GM19023 (cell line): ENCODE data around the gene REM1.
A peak's percentile ranks its signal among the peaks of the same experiment; 100 is the strongest.
"Not testable (repeated sequence)": the region's sequence is repeated elsewhere in the genome, so short reads cannot be mapped to it uniquely, and the experiment has no call there.

Experiments used
- ATAC-seq: cut with Tn5 transposase; IDR thresholded peaks from one replicate; pipeline ENCODE4 v1.9.1; 2021; ENCODE audit warnings: mild to moderate bottlenecking, moderate library complexity; ENCODE audit not compliant: unreplicated experiment

The REM1 gene

GRCh38 chr20:31484001-31484400, 8.9 kb downstream of the REM1 start:
- ATAC-seq, result no peak

DNA sequence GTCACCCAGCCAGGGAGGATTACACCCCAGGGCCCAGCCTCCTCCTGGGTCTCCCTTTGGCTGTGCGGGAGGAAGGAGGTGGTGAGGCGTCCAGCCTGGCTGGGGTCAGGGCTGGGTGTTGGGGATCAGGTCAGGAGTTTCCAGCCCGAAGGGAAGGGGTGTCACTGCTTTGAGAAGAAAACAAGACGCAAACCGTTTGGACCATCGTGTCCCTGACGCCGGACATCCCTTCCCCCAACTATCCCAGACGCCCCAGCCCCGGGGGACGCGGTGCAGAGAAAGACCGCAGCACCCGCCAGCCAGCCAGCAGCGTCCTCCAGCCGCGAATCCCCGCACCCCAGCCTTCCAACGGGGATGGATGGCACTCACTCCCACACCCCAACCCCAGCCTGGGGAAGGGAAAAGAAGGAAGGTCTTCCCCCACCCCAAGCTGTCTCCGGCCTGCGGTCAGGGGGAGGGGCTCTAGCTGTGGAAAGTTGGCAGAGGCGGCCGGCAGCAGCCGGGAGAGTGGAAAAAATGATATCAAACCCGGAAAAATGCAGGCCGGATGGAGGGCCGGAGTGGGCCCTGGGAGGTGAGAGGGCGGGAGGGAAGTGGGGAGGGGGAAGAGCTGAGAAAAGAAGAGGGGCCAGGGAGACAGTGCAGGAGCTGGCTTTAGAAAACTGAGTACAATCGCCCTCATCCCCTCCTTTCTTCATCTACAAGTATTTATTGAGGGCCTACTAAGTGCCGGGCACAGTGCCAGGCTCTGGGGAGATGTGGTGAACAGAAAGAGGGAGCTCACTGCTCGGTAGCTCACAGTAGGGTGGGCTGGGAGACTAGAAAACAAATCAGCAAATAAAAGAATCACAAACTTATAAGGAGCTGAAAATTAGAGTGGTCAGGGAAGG, 10.6 kb downstream of the REM1 start:
- ATAC-seq, result no peak

GRCh38 chr20:31488115-31488514, 13.0 kb downstream of the REM1 start:
- no peak for ATAC-seq

DNA sequence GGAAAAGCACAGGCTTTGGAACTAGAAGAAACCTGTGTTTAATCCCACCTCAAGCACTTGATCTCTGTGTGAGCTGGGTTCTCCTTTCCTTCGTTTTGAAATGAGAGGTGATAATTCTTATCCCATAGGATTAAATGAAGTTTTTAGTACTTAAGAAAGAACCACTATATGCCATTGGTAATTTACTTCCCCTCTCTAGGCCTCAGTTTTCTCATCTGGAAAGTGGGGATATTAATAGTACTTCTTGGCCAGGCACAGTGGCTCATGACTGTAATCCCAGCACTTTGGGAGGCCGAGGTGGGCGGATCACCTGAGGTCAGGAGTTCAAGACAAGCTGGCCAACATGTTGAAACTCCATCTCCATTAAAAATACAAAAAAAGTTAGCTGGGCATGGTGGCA, 14.1 kb downstream of the REM1 start:
- no peak for ATAC-seq

GRCh38 chr20:31490752-31491151, 15.7 kb downstream of the REM1 start:
- no peak for ATAC-seq

- ATAC-seq, result no peak
Observed at GRCh38 chr20:31494131-31494530, 19.0 kb downstream of the REM1 start.

GRCh38 chr20:31496761-31497295, 21.7 kb downstream of the REM1 start:
- ATAC-seq, result no peak

- no peak for ATAC-seq
Observed at GRCh38 chr20:31497838-31498540, 22.9 kb downstream of the REM1 start.

GRCh38 chr20:31500527-31500926, 25.4 kb downstream of the REM1 start:
- ATAC-seq, result no peak

DNA sequence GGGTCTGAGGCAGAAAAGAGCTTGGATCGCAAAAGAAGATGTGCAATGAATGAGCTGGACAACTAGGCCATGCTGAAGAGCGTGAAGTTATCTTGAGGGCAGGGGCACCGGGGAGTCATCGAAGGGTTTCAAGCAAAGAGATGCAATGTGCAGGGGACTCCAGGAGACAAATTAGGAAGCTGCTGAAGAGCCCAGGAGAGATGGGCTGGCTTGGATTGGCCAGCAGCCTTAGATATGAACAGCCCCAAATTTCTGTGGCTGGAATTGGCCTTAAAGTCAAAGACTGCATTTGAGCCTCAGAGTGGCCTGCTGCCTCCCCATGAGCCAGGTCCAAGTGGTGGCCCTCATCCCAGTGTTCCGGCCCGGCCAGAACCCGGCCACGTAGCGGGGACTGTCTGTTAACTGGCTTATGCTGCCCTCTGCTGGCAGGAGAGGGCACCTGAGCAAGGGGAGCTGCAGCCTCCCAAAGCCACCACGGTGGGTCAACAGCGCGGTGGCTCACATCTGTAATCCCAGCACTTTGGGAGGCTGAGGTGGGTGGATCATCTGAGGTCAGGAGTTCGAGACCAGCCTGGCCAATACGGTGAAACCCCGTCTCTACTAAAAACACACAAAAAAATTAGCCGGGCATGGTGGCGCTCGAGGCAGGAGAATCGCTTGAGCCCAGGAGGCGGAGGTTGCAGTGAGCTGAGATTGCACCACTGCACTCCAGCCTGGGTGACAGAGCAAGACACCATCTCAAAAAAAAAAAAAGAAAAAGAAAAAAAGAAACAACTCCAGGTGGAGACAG, 28.0 kb downstream of the REM1 start:
- ATAC-seq, result peak; percentile 97

DNA sequence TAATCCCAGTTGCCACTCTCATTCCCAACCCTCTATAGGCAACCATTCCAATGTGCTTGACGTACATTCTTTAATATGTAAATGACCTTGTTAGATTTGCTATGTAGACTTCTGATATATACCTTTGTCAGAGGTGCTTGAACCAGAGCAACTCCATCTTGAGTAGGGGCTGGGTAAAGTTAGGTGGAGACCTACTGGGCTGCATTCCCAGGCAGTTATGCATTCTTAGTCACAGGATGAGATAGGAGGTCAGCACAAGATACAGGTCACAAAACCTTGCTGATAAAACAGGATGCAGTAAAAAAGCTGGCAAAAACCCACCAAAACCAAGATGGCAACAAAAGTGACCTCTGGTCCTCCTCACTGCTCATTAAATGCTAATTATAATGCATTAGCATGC, 30.8 kb downstream of the REM1 start:
- ATAC-seq, result no peak

DNA sequence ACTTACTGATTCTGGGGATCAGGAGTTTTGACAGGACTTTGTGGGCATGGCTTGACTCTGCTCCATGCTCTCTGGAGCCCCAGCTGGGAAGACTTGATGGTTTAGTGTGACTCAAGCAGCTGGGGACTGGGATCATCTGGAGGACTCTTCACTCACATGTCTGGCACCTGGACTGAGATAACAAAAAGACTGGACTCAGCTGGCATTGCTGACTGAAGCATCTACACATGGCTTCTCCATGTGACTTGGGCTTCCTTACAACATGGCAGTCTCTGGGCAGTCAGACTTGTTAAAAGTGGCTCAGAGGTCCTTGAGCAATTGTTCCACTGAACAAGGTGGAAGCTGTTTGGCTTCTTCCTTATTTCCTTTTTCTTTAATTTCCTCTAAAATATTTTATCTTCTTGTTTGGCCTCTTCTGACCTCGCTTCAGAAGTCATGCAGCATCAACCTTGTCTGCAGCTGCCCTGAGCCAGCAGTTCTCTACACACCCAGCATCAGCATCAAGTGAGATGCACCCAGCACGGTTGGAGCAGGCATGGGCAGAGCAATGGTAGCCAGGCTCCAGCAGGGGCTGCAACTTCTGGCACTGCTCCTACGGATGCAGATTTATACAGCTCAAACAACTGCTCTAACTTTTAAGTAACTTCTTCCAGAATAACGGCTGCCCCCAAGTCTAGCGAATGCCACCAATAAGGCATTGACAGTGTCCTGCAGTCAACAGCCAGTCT, 33.6 kb downstream of the REM1 start:
- ATAC-seq, result no peak

- ATAC-seq, result peak; percentile 83
Observed at GRCh38 chr20:31514154-31515071, 39.3 kb downstream of the REM1 start, which contains the start of gene HM13. TSS of gene HM13 (plus strand) at chr20:31514442. CDS start at chr20:31514552, 110 bp downstream.

DNA sequence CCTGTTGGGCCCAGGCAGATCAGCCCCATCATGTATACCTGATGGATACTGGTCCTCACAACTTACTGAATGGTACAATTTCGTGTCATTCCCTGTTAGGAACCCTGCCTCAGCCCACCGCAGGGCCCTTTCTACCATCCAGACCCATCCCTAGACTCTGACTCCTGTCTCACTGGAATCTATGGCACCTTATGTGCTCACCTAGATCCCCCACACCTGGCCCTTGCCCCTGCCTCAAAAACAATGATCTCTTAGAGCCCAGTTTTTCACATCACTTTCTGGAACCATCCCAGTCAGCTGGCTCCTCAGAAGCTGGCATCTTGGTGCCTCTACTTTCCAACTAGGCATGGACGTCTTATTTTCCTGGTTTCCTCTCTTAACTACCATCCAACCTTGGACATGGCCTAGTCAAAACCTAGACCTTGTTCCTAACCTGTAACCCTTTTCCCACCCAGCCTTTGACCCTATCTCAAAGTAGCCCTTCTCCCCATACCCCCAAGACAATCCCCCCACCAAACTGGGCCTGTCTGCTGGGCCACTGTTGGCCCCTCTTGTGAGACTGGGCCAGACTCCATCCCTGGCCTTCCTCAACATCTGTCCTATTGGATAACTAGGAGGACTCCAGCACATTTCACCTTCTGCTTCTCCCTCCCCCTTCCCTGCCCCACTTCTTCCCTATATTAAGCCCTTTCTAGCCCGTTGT, 40.1 kb downstream of the REM1 start:
- ATAC-seq, result no peak

DNA sequence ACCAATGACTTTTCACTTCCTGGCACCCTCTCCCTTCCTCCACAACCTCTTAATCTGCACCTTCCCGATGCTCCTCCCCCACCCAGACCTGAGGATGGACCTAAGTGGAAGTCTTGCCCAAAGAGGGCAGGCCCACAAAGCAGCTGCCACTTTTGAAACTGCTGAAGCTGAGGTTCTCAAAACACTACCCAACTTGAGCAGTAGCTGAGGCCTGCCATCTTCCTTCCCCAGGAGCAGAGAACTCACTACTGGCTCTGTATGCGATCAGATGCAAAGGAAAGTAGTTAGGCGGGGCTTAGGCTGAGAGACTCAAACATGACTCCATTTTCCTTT, 40.7 kb downstream of the REM1 start:
- no peak for ATAC-seq

DNA sequence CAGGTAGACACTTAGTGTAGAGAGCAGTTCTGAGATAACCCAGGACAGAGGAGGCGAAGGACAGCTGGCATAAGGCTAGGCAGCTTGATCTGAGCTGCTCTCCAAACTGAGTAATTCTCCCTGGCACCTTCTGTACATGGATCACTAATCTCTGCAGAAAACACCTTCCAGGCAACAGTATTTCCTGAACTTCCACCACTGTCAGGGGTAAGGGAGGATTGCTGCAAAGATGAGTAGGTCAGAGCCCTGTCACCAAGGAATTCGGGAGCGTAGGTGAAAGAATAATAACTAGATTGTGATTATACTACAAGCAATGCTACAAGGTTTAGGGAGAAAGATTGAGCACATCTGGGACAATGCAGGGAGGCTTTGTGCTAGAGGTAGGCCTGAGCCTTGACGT, 41.1 kb downstream of the REM1 start:
- ATAC-seq, result no peak

DNA sequence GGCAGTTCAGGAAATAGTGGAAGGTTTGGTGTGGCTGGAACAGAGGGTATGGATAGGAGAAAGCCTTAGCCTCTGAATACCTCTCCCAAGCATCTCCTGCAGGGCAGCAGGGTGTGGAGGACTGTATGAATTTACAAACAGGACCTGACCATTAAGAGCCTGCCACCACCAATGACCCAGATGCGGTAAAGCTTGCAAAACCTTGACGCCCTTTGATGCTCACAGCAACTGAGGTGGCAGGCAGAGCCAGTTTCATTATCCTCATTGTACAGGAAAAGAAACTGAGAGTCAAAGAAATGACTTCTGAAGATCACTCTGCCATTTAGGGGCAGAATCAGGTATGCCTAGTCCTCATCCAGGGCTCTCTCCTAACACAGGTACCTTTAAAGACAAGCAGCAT, 41.6 kb downstream of the REM1 start:
- no peak for ATAC-seq

GRCh38 chr20:31517373-31517772, 42.3 kb downstream of the REM1 start:
- no peak for ATAC-seq

GRCh38 chr20:31521267-31521666, 46.2 kb downstream of the REM1 start:
- not testable (repeated sequence) for ATAC-seq
